Superior temporal gyrus (tissue), 1 donor: Measurements from ENCODE around the gene AMN.
A peak's percentile ranks its signal among the peaks of the same experiment; 100 is the strongest.
"Not testable (repeated sequence)": the region's sequence is repeated elsewhere in the genome, so short reads cannot be mapped to it uniquely, and the experiment has no call there.

Experiments used
- DNase-seq: peaks from one replicate; pipeline ENCODE4 v3.0.0-alpha.2; 2016; ENCODE audit errors: extremely low spot score

The AMN gene

GRCh38 chr14:102911991-102912761 lies 10.3 kb upstream of the AMN start:
- DNase-seq = no peak

GRCh38 chr14:102913341-102914211 lies 8.9 kb upstream of the AMN start:
- no peak for DNase-seq

GRCh38 chr14:102914474-102915291 lies 7.8 kb upstream of the AMN start:
- no peak for DNase-seq

- DNase-seq = no peak
Measured at GRCh38 chr14:102915292-102916110, 7.0 kb upstream of the AMN start.

GRCh38 chr14:102916347-102917055 lies 6.0 kb upstream of the AMN start:
- no peak for DNase-seq

- DNase-seq = no peak
Measured at GRCh38 chr14:102917056-102917385, 5.4 kb upstream of the AMN start.

- DNase-seq = peak; percentile 37
Measured at GRCh38 chr14:102917469-102918211, 4.8 kb upstream of the AMN start.

GRCh38 chr14:102918438-102918837 lies 4.0 kb upstream of the AMN start:
- DNase-seq = no peak

GRCh38 chr14:102920273-102920997 lies 2.0 kb upstream of the AMN start:
- no peak for DNase-seq

GRCh38 chr14:102920998-102921304 lies 1.5 kb upstream of the AMN start:
- no peak for DNase-seq

GRCh38 chr14:102923201-102923924 lies 900 bp downstream of the AMN start:
- no peak for DNase-seq

GRCh38 chr14:102923925-102924486 lies 1.5 kb downstream of the AMN start:
- no peak for DNase-seq

- no peak for DNase-seq
Measured at GRCh38 chr14:102924632-102925588, 2.4 kb downstream of the AMN start.

- no peak for DNase-seq
Measured at GRCh38 chr14:102925646-102926045, 3.2 kb downstream of the AMN start.

GRCh38 chr14:102926104-102926503 lies 3.6 kb downstream of the AMN start:
- DNase-seq = no peak

- not testable (repeated sequence) for DNase-seq
Measured at GRCh38 chr14:102926840-102927239, 4.4 kb downstream of the AMN start.

- no peak for DNase-seq
Measured at GRCh38 chr14:102927346-102927877, 4.9 kb downstream of the AMN start.
